A172 (cell line): ENCODE measurements around the gene FAM83E. TPM values are rescaled to one million over a fixed set of nuclear protein-coding genes. Genes with fewer than 3 reads are reported as not detected.
A peak's percentile ranks its signal among the peaks of the same experiment; 100 is the strongest.

Source experiments
- DNase-seq: peaks from one replicate; pipeline ENCODE4 v3.0.0-alpha.2; 2015; ENCODE audit warnings: low spot score
- total RNA-seq: library from RNA; depleted of rRNA; stranded (reverse); fragments of >200 nt; shearing (Covaris generic); gene quantifications from 2 replicates; pipeline ENCODE4 v1.2.3, GENCODE V29; 2014; rRNA removed

FAM83E gene
- total RNA-seq, 1 experiment from 2014 or later, result not detected

DNA sequence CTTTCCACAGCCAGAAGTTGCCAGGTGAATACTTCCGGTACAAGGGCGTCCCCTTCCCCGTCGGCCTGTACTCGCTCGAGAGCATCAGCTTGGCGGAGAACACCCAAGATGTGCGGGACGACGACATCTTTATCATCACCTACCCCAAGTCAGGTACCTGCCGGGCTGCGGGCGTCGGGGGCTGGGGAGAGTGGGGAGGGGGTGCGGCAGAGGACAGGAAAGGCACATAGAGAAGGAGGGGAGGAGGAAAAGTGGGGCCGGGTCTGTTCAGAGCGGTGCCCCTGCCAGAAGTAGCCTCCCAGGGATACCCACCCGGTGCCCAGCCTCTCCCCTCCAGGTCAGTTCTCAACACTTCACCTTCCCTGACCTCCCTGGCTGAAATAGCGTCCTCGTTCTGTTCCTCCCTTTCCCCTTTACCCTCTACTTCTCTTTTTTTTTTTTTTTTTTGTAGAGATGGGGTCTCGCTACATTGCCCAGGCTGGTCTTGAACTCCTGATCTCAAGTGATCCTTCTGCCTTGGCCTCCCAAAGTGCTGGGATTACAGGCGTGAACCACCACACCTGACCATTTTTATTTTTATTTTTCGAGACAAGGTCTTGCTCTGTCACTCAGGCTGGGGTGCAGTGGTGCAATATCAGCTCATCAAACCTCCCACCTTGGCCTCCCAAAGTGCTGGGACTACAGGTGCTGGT lies 38.8 kb downstream of the FAM83E start:
- no peak for DNase-seq

DNA sequence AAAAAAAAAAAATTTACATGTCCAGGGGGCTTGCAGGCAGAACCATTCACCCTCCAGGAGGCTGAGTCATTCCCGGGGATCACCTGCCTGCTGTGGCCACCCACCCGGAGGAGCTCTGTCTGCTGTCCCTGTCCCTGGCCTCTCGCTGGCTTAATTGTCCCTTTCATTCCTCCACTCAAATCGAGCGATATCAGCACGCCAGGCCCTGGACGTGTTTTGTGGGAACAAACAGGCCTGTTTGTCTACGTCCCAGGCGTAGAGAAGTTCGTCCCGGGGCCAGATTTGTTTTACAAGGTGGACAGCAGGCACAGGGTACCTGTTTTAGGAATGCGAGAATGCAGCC lies 41.7 kb downstream of the FAM83E start:
- DNase-seq, result no peak

DNA sequence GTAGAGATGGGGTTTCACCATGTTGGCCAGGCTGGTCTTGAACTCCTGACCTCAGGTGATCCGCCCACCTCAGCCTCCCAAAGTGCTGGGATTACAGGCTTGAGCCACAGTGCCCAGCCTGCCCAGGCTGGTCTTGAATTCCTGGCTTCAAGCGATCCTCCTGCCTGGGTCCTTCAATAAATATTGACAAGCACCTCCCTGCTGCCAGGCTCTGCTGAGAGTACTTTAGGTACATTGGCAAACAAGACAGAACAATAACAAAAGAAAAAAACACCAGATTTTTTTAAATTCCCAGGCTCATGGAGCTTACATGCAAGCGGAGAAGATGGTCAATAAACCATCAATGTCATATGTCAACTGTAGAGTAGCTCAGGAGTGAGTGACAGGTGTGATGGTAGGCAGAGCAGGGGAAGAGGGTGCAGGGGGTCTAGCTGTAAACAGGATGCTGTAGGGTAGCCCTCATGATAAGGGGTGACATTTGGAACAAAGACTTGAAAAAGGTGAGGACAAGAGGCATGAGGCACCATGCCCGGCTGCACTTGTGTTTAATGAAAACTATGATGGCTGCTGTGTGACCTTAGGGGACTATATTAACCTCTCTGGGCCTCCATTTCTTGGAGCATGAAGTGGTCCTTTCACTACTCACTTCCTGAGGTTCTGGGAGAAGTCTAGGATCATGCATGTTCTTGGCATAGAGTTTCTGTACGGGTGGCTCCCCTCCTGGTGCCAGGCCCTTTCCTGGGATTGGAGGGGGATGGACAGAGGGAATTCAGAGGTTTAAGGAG lies 43.3 kb downstream of the FAM83E start:
- no peak for DNase-seq

DNA sequence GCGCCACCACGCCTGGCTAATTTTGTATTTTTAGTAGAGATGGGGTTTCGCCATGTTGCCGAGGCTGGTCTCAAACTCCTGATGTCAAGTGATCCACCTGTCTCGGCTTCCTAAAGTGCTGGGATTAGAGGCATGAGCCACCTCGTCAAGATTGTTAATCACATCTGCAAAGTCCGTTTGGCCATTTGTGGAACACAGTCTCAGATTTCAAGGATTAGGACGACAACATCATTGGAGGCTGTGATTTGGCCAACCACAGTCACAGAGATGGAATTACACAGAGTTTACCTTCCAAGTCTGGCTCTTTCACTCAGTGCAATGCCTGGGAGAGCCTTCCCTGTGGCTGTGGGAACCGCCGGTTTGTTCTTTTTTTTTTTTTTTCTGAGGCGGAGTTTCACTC lies 45.1 kb downstream of the FAM83E start:
- DNase-seq, result no peak

DNA sequence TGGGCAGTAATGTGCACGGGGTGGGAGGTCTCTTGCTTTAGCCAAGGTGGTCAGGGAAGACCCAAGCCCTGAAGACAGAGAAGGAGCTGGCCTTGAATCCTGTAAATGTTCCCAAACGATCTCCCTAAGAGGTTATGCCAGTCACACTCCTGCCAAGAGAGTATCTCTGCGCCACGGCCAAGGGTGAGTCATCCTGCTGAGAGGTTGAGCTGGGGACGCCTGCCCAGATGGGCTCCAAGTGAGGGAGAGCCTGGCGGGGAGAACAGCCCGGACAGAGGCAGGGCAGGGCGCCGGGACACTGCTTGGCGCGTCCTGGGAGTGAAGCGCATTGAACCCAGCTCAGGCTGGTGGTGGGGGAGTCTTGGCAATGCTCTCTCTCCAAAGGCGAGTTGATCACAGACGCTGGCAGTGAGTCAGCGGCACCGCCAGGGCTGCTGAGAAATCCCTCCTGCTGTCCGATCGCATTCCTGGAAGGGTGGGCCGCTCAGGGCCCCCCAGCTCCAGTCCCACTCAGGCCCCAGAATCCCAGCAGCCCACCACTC lies 46.5 kb downstream of the FAM83E start:
- peak; percentile 93 for DNase-seq

DNA sequence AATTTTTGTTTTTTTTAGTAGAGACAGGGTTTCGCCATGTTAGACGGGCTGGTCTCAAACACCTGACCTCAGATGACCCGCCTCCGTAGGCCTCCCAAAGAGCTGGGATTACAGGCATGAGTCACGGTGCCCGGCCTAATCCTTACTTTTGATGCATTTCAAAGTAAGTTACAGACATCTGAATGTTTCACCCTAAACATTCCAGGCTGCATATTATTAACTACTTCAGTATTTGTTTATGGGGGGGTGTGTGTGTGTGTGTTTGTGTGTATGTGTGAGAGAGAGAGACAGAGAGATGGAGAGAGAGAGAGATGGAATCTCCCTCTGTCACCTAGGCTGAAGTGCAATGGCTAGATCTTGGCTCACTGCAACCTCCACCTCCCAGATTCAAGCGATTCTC lies 49.8 kb downstream of the FAM83E start:
- peak; percentile 41 for DNase-seq

Other genes starting within 250 kb of the FAM83E start
- 64.2 and 71.5 TPM in 2 replicates for gene KDELR1, start 223.5 kb downstream of the FAM83E start, total RNA-seq
- not detected in 2 replicates for gene GRIN2D, start 221.4 kb downstream of the FAM83E start, total RNA-seq
- gene GRWD1, start 169.1 kb downstream of the FAM83E start, total RNA-seq, result 38.9 and 55.4 TPM in 2 replicates
- 0.36 and 0.55 TPM in 2 replicates for gene KCNJ14, start 159.5 kb downstream of the FAM83E start, total RNA-seq
- gene CYTH2, start 145.7 kb downstream of the FAM83E start, total RNA-seq, result 28.7 and 38.5 TPM in 2 replicates
- not detected in 2 replicates for gene LMTK3, start 103.2 kb downstream of the FAM83E start, total RNA-seq
- 0.38 TPM in 1 of 2 replicates, not detected in the other for gene SULT2B1, start 62.9 kb downstream of the FAM83E start, total RNA-seq
- not detected in 2 replicates for gene SPACA4, start 8.3 kb downstream of the FAM83E start, total RNA-seq
- 764 and 1,035 TPM in 2 replicates for gene RPL18, start 4.1 kb upstream of the FAM83E start, total RNA-seq
- gene SPHK2, start 4.4 kb upstream of the FAM83E start, total RNA-seq, result 7.6 and 10.5 TPM in 2 replicates
- gene DBP, start 22.3 kb upstream of the FAM83E start, total RNA-seq, result 2.6 and 15.5 TPM in 2 replicates
- gene CA11, start 31.1 kb upstream of the FAM83E start, total RNA-seq, result 2.3 and 5.8 TPM in 2 replicates
- gene NTN5, start 57.9 kb upstream of the FAM83E start, total RNA-seq, result not detected in 2 replicates
- gene FUT2, start 80.9 kb upstream of the FAM83E start, total RNA-seq, result not detected in 2 replicates
- gene MAMSTR, start 104.6 kb upstream of the FAM83E start, total RNA-seq, result 0.93 and 1.1 TPM in 2 replicates
- 0.07 and 0.12 TPM in 2 replicates for gene RASIP1, start 125.5 kb upstream of the FAM83E start, total RNA-seq
- gene IZUMO1, start 131.8 kb upstream of the FAM83E start, total RNA-seq, result not detected in 2 replicates
- gene FUT1, start 137.6 kb upstream of the FAM83E start, total RNA-seq, result 0.81 and 0.98 TPM in 2 replicates
- gene FGF21, start 140.4 kb upstream of the FAM83E start, total RNA-seq, result not detected in 2 replicates
- 29.5 and 36.8 TPM in 2 replicates for gene BCAT2, start 196.0 kb upstream of the FAM83E start, total RNA-seq
- 9.9 and 14.6 TPM in 2 replicates for gene HSD17B14, start 221.4 kb upstream of the FAM83E start, total RNA-seq